CD4-positive, CD25-positive, alpha-beta regulatory T cell (primary cell): ENCODE results near the gene BTBD2. TPM values are rescaled to one million over a fixed set of nuclear protein-coding genes. Genes with fewer than 3 reads are reported as not detected.
A peak's percentile ranks its signal among the peaks of the same experiment; 100 is the strongest.

Experiments
- ATAC-seq, 2 donors: fragments of 150-1000 bp; cut with Tn5 transposase; one replicate each; pipeline ENCODE4 v1.10.0; 2021; ENCODE audit warnings: low read depth in 2 of 2, moderate number of reproducible peaks in 2 of 2, moderate library complexity in 1 of 2
- DNase-seq, 3 donors: peaks; one replicate each; pipeline versions ENCODE4 v3.0.0 to v3.0.0-alpha.2; 2012 to 2022; ENCODE audit warnings: mixed read lengths in 1 of 3
- H3K27ac ChIP-seq: one replicate; pipeline ENCODE4 v1.7.0; 2013; ENCODE audit warnings: mild to moderate bottlenecking, low read length; ENCODE audit not compliant: insufficient read depth, poor library complexity, severe bottlenecking
- H3K27me3 ChIP-seq: one replicate; pipeline ENCODE4 v1.7.0; 2013; ENCODE audit warnings: low read length; ENCODE audit not compliant: control insufficient read depth, insufficient read depth
- H3K36me3 ChIP-seq: one replicate; pipeline ENCODE4 v1.7.0; 2013; ENCODE audit warnings: mild to moderate bottlenecking, low read length, moderate library complexity; ENCODE audit not compliant: control insufficient read depth, insufficient read depth
- H3K4me1 ChIP-seq: 2 replicates; pipeline ENCODE4 v1.7.0; 2013; ENCODE audit warnings: mild to moderate bottlenecking, low read length; ENCODE audit not compliant: insufficient read depth, control insufficient read depth, poor library complexity, severe bottlenecking
- H3K4me3 ChIP-seq: one replicate; pipeline ENCODE4 v1.7.0; 2013; ENCODE audit warnings: low read depth, mild to moderate bottlenecking, low read length, moderate library complexity
- H3K9me3 ChIP-seq, 2 experiments: 1 replicate in 1 of 2; 2 replicates in 1 of 2; pipeline ENCODE4 v1.7.0; 2013; ENCODE audit warnings: low read length in 2 of 2, mild to moderate bottlenecking in 1 of 2, moderate library complexity in 1 of 2; ENCODE audit not compliant: control insufficient read depth in 2 of 2
- H3K27ac Mint-ChIP-seq, 3 donors: one replicate each; pipeline ENCODE4 v1.8.0; 2020 to 2022; ENCODE audit warnings: mild to moderate bottlenecking in 3 of 3, mixed read lengths in 3 of 3, moderate library complexity in 2 of 3
- H3K27me3 Mint-ChIP-seq: one replicate; pipeline ENCODE4 v1.8.0; 2022; ENCODE audit warnings: mild to moderate bottlenecking, mixed read lengths
- H3K36me3 Mint-ChIP-seq: one replicate; pipeline ENCODE4 v1.8.0; 2020; ENCODE audit warnings: mixed read lengths
- H3K4me1 Mint-ChIP-seq, 4 donors: one replicate each; pipeline ENCODE4 v1.8.0; 2020 to 2022; ENCODE audit warnings: mixed read lengths in 4 of 4, mild to moderate bottlenecking in 1 of 4
- H3K4me3 Mint-ChIP-seq, 4 donors: one replicate each; pipeline ENCODE4 v1.8.0; 2020 to 2022; ENCODE audit warnings: mild to moderate bottlenecking in 4 of 4, mixed read lengths in 4 of 4, moderate library complexity in 3 of 4
- H3K9me3 Mint-ChIP-seq, 7 donors: one replicate each; pipeline ENCODE4 v1.8.0; 2020 to 2022; ENCODE audit warnings: mixed read lengths in 7 of 7, mild to moderate bottlenecking in 3 of 7, moderate library complexity in 2 of 7
- polyA plus RNA-seq, 4 donors: library from polyadenylated mRNA; unstranded; fragments of 300-500 nt; fragmentation: Illumina TruSeq; gene quantifications; one replicate each; pipeline ENCODE4 v1.2.3, GENCODE V29; 2021
- total RNA-seq: library from RNA; stranded (reverse); gene quantifications from one replicate; pipeline ENCODE4 v1.2.3, GENCODE V29; 2022

BTBD2 gene
- total and polyA plus RNA-seq, 5 donors from 2014 or later, result 3.2 to 58.6 (median 5.1) TPM

GRCh38 chr19:2013683-2013961, 1.9 kb downstream of the BTBD2 start:
- H3K9me3 Mint-ChIP-seq, result peaks cover 0 to 1% (median 0%) of the 10 kb centered on the region in 7 donors
- no peaks in the 10 kb centered on the region for H3K36me3 ChIP-seq
- ATAC-seq (no peak), DNase-seq (no peak)
- H3K27me3 ChIP-seq, result no peaks in the 10 kb centered on the region
- H3K4me1 ChIP-seq, result peaks cover 22% of the 10 kb centered on the region
- peak overlapping the region; percentile 14 for H3K27ac ChIP-seq
- H3K9me3 ChIP-seq, result no peaks in the 10 kb centered on the region
- H3K36me3 Mint-ChIP-seq, result peaks cover 6% of the 10 kb centered on the region
- H3K4me3 ChIP-seq, result no peak overlapping the region
- H3K4me3 Mint-ChIP-seq, result peak overlapping the region in 1 of 4 donors; percentile 70
- H3K27me3 Mint-ChIP-seq, result no peaks in the 10 kb centered on the region
- peaks cover 0 to 27% (median 9%) of the 10 kb centered on the region in 4 donors for H3K4me1 Mint-ChIP-seq
- H3K27ac Mint-ChIP-seq, result peak overlapping the region in 1 of 3 donors; percentile 92

- DNase-seq (no peak), ATAC-seq (no peak)
- no peaks in the 10 kb centered on the region for H3K36me3 ChIP-seq
- peaks cover 0 to 27% (median 9%) of the 10 kb centered on the region in 4 donors for H3K4me1 Mint-ChIP-seq
- peak overlapping the region in 1 of 3 donors; percentile 92 for H3K27ac Mint-ChIP-seq
- no peak overlapping the region for H3K4me3 ChIP-seq
- no peaks in the 10 kb centered on the region for H3K27me3 ChIP-seq
- H3K27me3 Mint-ChIP-seq, result no peaks in the 10 kb centered on the region
- no peaks in the 10 kb centered on the region for H3K9me3 ChIP-seq
- H3K4me3 Mint-ChIP-seq, result peak overlapping the region; percentile 55 to 70 (median 66)
- no peak overlapping the region for H3K27ac ChIP-seq
- peaks cover 22% of the 10 kb centered on the region for H3K4me1 ChIP-seq
- H3K9me3 Mint-ChIP-seq, result peaks cover 0 to 1% (median 0%) of the 10 kb centered on the region in 7 donors
- H3K36me3 Mint-ChIP-seq, result peaks cover 6% of the 10 kb centered on the region
Observed at GRCh38 chr19:2012941-2013682, 2.4 kb downstream of the BTBD2 start.

GRCh38 chr19:2011169-2011568, 4.3 kb downstream of the BTBD2 start:
- Mint-ChIP-seq H3K36me3 (peaks cover 13% of the 10 kb centered on the region), H3K27ac (peak overlapping the region in 2 of 3 donors; percentile 31 to 44), H3K9me3 (no peaks in the 10 kb centered on the region), H3K4me3 (peak overlapping the region in 1 of 4 donors; percentile 80), H3K27me3 (no peaks in the 10 kb centered on the region), H3K4me1 (peaks cover 0 to 27% (median 6%) of the 10 kb centered on the region in 4 donors)
- Histone ChIP-seq H3K27ac (no peak overlapping the region), H3K9me3 (no peaks in the 10 kb centered on the region), H3K4me3 (no peak overlapping the region), H3K4me1 (peaks cover 21% of the 10 kb centered on the region), H3K27me3 (no peaks in the 10 kb centered on the region), H3K36me3 (no peaks in the 10 kb centered on the region)
- ATAC-seq, result no peak
- DNase-seq, result no peak

- H3K36me3 Mint-ChIP-seq, result peaks cover 13% of the 10 kb centered on the region
- DNase-seq, result no peak
- Histone ChIP-seq H3K9me3 (no peaks in the 10 kb centered on the region), H3K27ac (no peak overlapping the region), H3K36me3 (no peaks in the 10 kb centered on the region), H3K4me1 (peaks cover 19% of the 10 kb centered on the region), H3K27me3 (no peaks in the 10 kb centered on the region), H3K4me3 (no peak overlapping the region)
- ATAC-seq, result no peak
- no peak overlapping the region for H3K4me3 Mint-ChIP-seq
- no peaks in the 10 kb centered on the region for H3K9me3 Mint-ChIP-seq
- H3K4me1 Mint-ChIP-seq, result peaks cover 0 to 27% (median 6%) of the 10 kb centered on the region in 4 donors
- H3K27me3 Mint-ChIP-seq, result no peaks in the 10 kb centered on the region
- no peak overlapping the region for H3K27ac Mint-ChIP-seq
Observed at GRCh38 chr19:2010135-2010668, 5.3 kb downstream of the BTBD2 start.

GRCh38 chr19:2003874-2004273, 11.6 kb downstream of the BTBD2 start:
- peaks cover 16% of the 10 kb centered on the region for H3K36me3 Mint-ChIP-seq
- no peaks in the 10 kb centered on the region for H3K9me3 Mint-ChIP-seq
- Histone ChIP-seq H3K9me3 (no peaks in the 10 kb centered on the region), H3K36me3 (peaks cover 15% of the 10 kb centered on the region), H3K27ac (no peak overlapping the region), H3K4me1 (no peaks in the 10 kb centered on the region), H3K4me3 (no peak overlapping the region), H3K27me3 (no peaks in the 10 kb centered on the region)
- no peak for DNase-seq
- no peak overlapping the region for H3K4me3 Mint-ChIP-seq
- no peak for ATAC-seq
- peaks cover 0 to 5% (median 2%) of the 10 kb centered on the region in 4 donors for H3K4me1 Mint-ChIP-seq
- no peaks in the 10 kb centered on the region for H3K27me3 Mint-ChIP-seq
- peak overlapping the region in 1 of 3 donors; percentile 42 for H3K27ac Mint-ChIP-seq

GRCh38 chr19:1999856-2000515, 15.5 kb downstream of the BTBD2 start:
- no peak for DNase-seq
- no peak overlapping the region for H3K27ac Mint-ChIP-seq

GRCh38 chr19:1998712-1999708, 16.5 kb downstream of the BTBD2 start:
- H3K4me3 ChIP-seq, result no peak overlapping the region
- H3K27ac ChIP-seq, result no peak overlapping the region
- H3K9me3 ChIP-seq, result no peaks in the 10 kb centered on the region
- H3K27me3 ChIP-seq, result no peaks in the 10 kb centered on the region
- H3K9me3 Mint-ChIP-seq, result no peaks in the 10 kb centered on the region
- H3K4me3 Mint-ChIP-seq, result peak overlapping the region in 1 of 4 donors; percentile 28
- no peaks in the 10 kb centered on the region for H3K4me1 ChIP-seq
- DNase-seq (no peak), ATAC-seq (no peak)
- H3K27ac Mint-ChIP-seq, result no peak overlapping the region
- peaks cover 23% of the 10 kb centered on the region for H3K36me3 ChIP-seq
- H3K4me1 Mint-ChIP-seq, result peaks cover 0 to 10% (median 4%) of the 10 kb centered on the region in 4 donors
- H3K36me3 Mint-ChIP-seq, result peaks cover 18% of the 10 kb centered on the region
- no peaks in the 10 kb centered on the region for H3K27me3 Mint-ChIP-seq

More at GRCh38 chr19:1999856-2000515, 15.5 kb downstream of the BTBD2 start:
- no peak overlapping the region for H3K4me3 Mint-ChIP-seq
- H3K4me3 ChIP-seq, result no peak overlapping the region
- peaks cover 23% of the 10 kb centered on the region for H3K36me3 ChIP-seq
- H3K4me1 Mint-ChIP-seq, result peaks cover 0 to 11% (median 4%) of the 10 kb centered on the region in 4 donors
- no peak overlapping the region for H3K27ac ChIP-seq
- no peak for ATAC-seq
- H3K9me3 ChIP-seq, result no peaks in the 10 kb centered on the region
- no peaks in the 10 kb centered on the region for H3K9me3 Mint-ChIP-seq
- H3K4me1 ChIP-seq, result no peaks in the 10 kb centered on the region
- H3K27me3 ChIP-seq, result no peaks in the 10 kb centered on the region
- no peaks in the 10 kb centered on the region for H3K27me3 Mint-ChIP-seq
- peaks cover 19% of the 10 kb centered on the region for H3K36me3 Mint-ChIP-seq
